ENCODE measurements around the gene NEXMIF.
"Not testable (repeated sequence)": the region's sequence is repeated elsewhere in the genome, so short reads cannot be mapped to it uniquely, and the experiment has no call there.

The NEXMIF gene

DNA sequence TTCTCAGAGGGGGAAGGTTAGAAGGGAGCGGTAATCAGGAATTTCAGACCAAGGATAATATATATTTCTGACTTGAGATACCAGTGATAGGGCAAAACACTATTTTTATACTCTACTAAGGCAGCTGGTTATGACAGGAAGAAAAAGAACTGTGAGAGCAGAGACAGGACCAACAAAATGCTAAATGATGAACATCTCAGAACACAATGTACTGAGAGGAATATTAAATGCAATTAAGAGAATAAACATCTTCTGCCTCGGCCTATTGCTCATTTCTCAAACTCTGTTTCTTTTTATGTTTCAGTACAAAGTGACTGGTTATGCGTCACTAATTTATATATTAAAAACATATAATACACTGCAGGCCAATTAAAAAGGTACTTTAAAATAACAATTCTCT, 188.8 kb downstream of the NEXMIF start:
- no peaks in the 10 kb centered on the region for H3K79me2 ChIP-seq (ENCODE audit: insufficient read depth, low read length)
- no peaks in the 10 kb centered on the region for H4K20me1 ChIP-seq (ENCODE audit: insufficient read depth, low read length, poor library complexity, severe bottlenecking)
- H3K9me2 ChIP-seq (replicated peaks; ENCODE audit: low read depth, low read length), result no peaks in the 10 kb centered on the region
- no peak for TF ChIP-seq EZH2phosphoT487 (IDR thresholded peaks at IDR 0.05; ENCODE audit: borderline replicate concordance)
- TF ChIP-seq, protein P1, sequence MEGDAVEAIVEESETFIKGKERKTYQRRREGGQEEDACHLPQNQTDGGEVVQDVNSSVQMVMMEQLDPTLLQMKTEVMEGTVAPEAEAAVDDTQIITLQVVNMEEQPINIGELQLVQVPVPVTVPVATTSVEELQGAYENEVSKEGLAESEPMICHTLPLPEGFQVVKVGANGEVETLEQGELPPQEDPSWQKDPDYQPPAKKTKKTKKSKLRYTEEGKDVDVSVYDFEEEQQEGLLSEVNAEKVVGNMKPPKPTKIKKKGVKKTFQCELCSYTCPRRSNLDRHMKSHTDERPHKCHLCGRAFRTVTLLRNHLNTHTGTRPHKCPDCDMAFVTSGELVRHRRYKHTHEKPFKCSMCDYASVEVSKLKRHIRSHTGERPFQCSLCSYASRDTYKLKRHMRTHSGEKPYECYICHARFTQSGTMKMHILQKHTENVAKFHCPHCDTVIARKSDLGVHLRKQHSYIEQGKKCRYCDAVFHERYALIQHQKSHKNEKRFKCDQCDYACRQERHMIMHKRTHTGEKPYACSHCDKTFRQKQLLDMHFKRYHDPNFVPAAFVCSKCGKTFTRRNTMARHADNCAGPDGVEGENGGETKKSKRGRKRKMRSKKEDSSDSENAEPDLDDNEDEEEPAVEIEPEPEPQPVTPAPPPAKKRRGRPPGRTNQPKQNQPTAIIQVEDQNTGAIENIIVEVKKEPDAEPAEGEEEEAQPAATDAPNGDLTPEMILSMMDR (conservative IDR thresholded peaks at IDR 0.05; ENCODE audit: low read length), result no peak
- H3K27me3 ChIP-seq (ENCODE audit: insufficient read depth, low read length, poor library complexity, severe bottlenecking), result no peaks in the 10 kb centered on the region
- no peaks in the 10 kb centered on the region for H3K36me3 ChIP-seq (ENCODE audit: insufficient read depth, low read length)
- H3K4me1 ChIP-seq (ENCODE audit: insufficient read depth, low read length, poor library complexity, severe bottlenecking), result no peaks in the 10 kb centered on the region
- no peak overlapping the region for H3K4me2 ChIP-seq (ENCODE audit: low read depth, low read length, poor library complexity, severe bottlenecking)
- no peak overlapping the region for H3K9ac ChIP-seq (ENCODE audit: low read depth, low read length, poor library complexity, severe bottlenecking)
- no peaks in the 10 kb centered on the region for H3K9me3 ChIP-seq (ENCODE audit: insufficient read depth, low read depth, low read length)
- no peak overlapping the region for H3K4me3 ChIP-seq (ENCODE audit: low read length, poor library complexity, severe bottlenecking)
- no peak overlapping the region for H2AFZ ChIP-seq (ENCODE audit: low read length)
- no peaks in the 10 kb centered on the region for H3F3A ChIP-seq (ENCODE audit: low read depth)

DNA sequence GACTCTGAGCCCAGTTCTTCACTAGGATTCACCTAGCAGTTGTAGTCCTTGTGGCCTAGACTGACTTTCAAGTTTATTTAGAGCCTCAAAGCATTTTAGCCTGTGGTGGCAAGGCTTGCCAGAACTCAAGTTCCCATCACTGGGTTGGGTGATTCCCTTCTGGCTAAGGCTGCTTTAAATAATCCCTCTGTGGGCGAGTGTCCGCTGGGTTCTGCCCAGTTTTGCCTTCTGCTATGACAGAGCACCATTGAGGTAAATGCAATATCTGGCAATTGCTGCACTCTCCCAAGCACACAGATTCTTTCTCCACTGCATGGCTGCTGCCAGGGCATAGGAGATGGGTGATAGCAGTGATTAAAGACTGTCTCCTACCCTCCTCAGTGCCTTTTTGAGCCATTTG, 220.0 kb downstream of the NEXMIF start:
- Histone ChIP-seq H3K27me3 (ENCODE audit: insufficient read depth, low read length, poor library complexity, severe bottlenecking) (no peaks in the 10 kb centered on the region), H3K4me1 (ENCODE audit: insufficient read depth, low read length, poor library complexity, severe bottlenecking) (no peaks in the 10 kb centered on the region), H3K9ac (ENCODE audit: low read depth, low read length, poor library complexity, severe bottlenecking) (no peak overlapping the region), H3F3A (ENCODE audit: low read depth) (no peaks in the 10 kb centered on the region), H3K4me2 (ENCODE audit: low read depth, low read length, poor library complexity, severe bottlenecking) (no peak overlapping the region), H3K9me3 (ENCODE audit: insufficient read depth, low read depth, low read length) (no peaks in the 10 kb centered on the region), H3K36me3 (ENCODE audit: insufficient read depth, low read length) (no peaks in the 10 kb centered on the region), H2AFZ (ENCODE audit: low read length) (no peak overlapping the region), H3K79me2 (ENCODE audit: insufficient read depth, low read length) (no peaks in the 10 kb centered on the region), H4K20me1 (ENCODE audit: insufficient read depth, low read length, poor library complexity, severe bottlenecking) (no peaks in the 10 kb centered on the region), H3K9me2 (replicated peaks; ENCODE audit: low read depth, low read length) (no peaks in the 10 kb centered on the region), H3K4me3 (ENCODE audit: low read length, poor library complexity, severe bottlenecking) (no peak overlapping the region)
- TF ChIP-seq, protein P1 (conservative IDR thresholded peaks at IDR 0.05; ENCODE audit: low read length), result no peak
- TF ChIP-seq EZH2phosphoT487 (IDR thresholded peaks at IDR 0.05; ENCODE audit: borderline replicate concordance), result no peak

GRCh38 chrX:74701343-74701742, 223.9 kb downstream of the NEXMIF start:
- not testable (repeated sequence) for H3K4me2 ChIP-seq (ENCODE audit: low read depth, low read length, poor library complexity, severe bottlenecking); H3F3A ChIP-seq (ENCODE audit: low read depth); H4K20me1 ChIP-seq (ENCODE audit: insufficient read depth, low read length, poor library complexity, severe bottlenecking); H3K9me3 ChIP-seq (ENCODE audit: insufficient read depth, low read depth, low read length); H3K36me3 ChIP-seq (ENCODE audit: insufficient read depth, low read length); H3K9ac ChIP-seq (ENCODE audit: low read depth, low read length, poor library complexity, severe bottlenecking); H3K9me2 ChIP-seq (replicated peaks; ENCODE audit: low read depth, low read length); H2AFZ ChIP-seq (ENCODE audit: low read length); H3K4me1 ChIP-seq (ENCODE audit: insufficient read depth, low read length, poor library complexity, severe bottlenecking); H3K4me3 ChIP-seq (ENCODE audit: low read length, poor library complexity, severe bottlenecking); H3K27me3 ChIP-seq (ENCODE audit: insufficient read depth, low read length, poor library complexity, severe bottlenecking); H3K79me2 ChIP-seq (ENCODE audit: insufficient read depth, low read length)

DNA sequence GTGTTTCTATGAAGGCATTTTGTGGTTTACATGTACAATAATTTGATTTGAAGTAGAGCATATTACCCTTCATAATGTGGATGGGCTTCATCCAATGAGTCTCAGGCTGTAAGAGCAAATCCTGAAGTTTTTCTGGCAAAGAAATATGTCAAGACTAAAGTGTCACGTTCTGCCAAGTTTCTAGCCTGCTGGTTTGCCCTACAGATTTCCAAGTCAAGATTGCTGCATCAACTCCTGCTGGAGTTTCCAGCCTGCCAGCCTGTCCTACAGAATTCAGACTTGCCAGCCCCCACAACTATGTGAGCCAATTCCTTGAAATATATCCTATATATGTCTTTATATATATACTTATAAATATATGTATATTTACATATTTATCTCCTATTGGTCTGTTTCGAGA, 240.8 kb downstream of the NEXMIF start:
- Histone ChIP-seq H2AFZ (ENCODE audit: low read length) (no peak overlapping the region), H3K79me2 (ENCODE audit: insufficient read depth, low read length) (no peaks in the 10 kb centered on the region), H3K9me3 (ENCODE audit: insufficient read depth, low read depth, low read length) (no peaks in the 10 kb centered on the region), H3K4me1 (ENCODE audit: insufficient read depth, low read length, poor library complexity, severe bottlenecking) (no peaks in the 10 kb centered on the region), H3K9ac (ENCODE audit: low read depth, low read length, poor library complexity, severe bottlenecking) (no peak overlapping the region), H3K36me3 (ENCODE audit: insufficient read depth, low read length) (no peaks in the 10 kb centered on the region), H4K20me1 (ENCODE audit: insufficient read depth, low read length, poor library complexity, severe bottlenecking) (no peaks in the 10 kb centered on the region), H3K4me2 (ENCODE audit: low read depth, low read length, poor library complexity, severe bottlenecking) (no peak overlapping the region), H3K27me3 (ENCODE audit: insufficient read depth, low read length, poor library complexity, severe bottlenecking) (no peaks in the 10 kb centered on the region), H3F3A (ENCODE audit: low read depth) (no peaks in the 10 kb centered on the region), H3K4me3 (ENCODE audit: low read length, poor library complexity, severe bottlenecking) (no peak overlapping the region), H3K9me2 (replicated peaks; ENCODE audit: low read depth, low read length) (no peaks in the 10 kb centered on the region)
- TF ChIP-seq EZH2phosphoT487 (IDR thresholded peaks at IDR 0.05; ENCODE audit: borderline replicate concordance), result no peak
- TF ChIP-seq, protein P1 (conservative IDR thresholded peaks at IDR 0.05; ENCODE audit: low read length), result no peak
